ENCODE results near the gene SLC7A6OS. TPM values are rescaled to one million over a fixed set of nuclear protein-coding genes. Genes with fewer than 3 reads are reported as not detected.

The SLC7A6OS gene
- total and polyA plus RNA-seq, 2 experiments from 2014 or later: 16.4 to 17.9 TPM

GRCh38 chr16:68284847-68285246 is 25.9 kb downstream of the SLC7A6OS start (continued):
- TF ChIP-seq EZH2 (IDR thresholded peaks at IDR 0.05; ENCODE audit: low read depth, unreplicated experiment): no peak

- no peaks in the 10 kb centered on the region for H3K4me1 Mint-ChIP-seq
- Histone ChIP-seq H3F3A (replicated peaks; ENCODE audit: low read depth) (peaks cover 5% of the 10 kb centered on the region; the same call in 1 of the 2 replicates), H2AFZ (no peak overlapping the region), H4K20me1 (replicated peaks; ENCODE audit: insufficient read depth) (peaks cover 6% of the 10 kb centered on the region; the same call in 1 of the 2 replicates), H3K9me2 (ENCODE audit: insufficient read depth) (no peaks in the 10 kb centered on the region), H3K36me3 (ENCODE audit: insufficient read depth) (no peaks in the 10 kb centered on the region), H3K27me3 (ENCODE audit: insufficient read depth) (no peaks in the 10 kb centered on the region), H3K79me2 (replicated peaks; ENCODE audit: insufficient read depth) (no peaks in the 10 kb centered on the region), H3K4me2 (no peak overlapping the region), H3K27ac (ENCODE audit: low read depth) (no peak overlapping the region), H3K4me1 (ENCODE audit: insufficient read depth) (no peaks in the 10 kb centered on the region), H3K4me3 (no peak overlapping the region)
- no peaks in the 10 kb centered on the region; the same call in 2 of the 3 replicates for H3K9me3 Mint-ChIP-seq
- DNase-seq (ENCODE audit: low spot score) (no peak), ATAC-seq (no peak)
- no peaks in the 10 kb centered on the region for H3K27me3 Mint-ChIP-seq (ENCODE audit: insufficient read depth, low read depth, poor library complexity)
- no peak overlapping the region; the same call in 1 of the 2 replicates for H3K27ac Mint-ChIP-seq
- H3K4me3 Mint-ChIP-seq: no peak overlapping the region
- H3K36me3 Mint-ChIP-seq (ENCODE audit: low read depth): peaks cover 32% of the 10 kb centered on the region
- no peak for TF ChIP-seq POLR2AphosphoS5 (IDR thresholded peaks at IDR 0.05; ENCODE audit: low read depth)
- TF ChIP-seq EZH2 (IDR thresholded peaks at IDR 0.05; ENCODE audit: low read depth, unreplicated experiment): no peak
- no peak for TF ChIP-seq CTCF (conservative IDR thresholded peaks at IDR 0.05; ENCODE audit: low read depth in 2 of 2)
- no peak for TF ChIP-seq ZNF462 (CRISPR knock-in tag; IDR thresholded peaks at IDR 0.05)
- TF ChIP-seq NANOG (IDR thresholded peaks at IDR 0.05; ENCODE audit: borderline replicate concordance): no peak
- TF ChIP-seq STAT1 (IDR thresholded peaks at IDR 0.05; ENCODE audit: unreplicated experiment): no peak
- no peak for TF ChIP-seq ETS1 (IDR thresholded peaks at IDR 0.05)
- TF ChIP-seq JUNB (IDR thresholded peaks at IDR 0.05; ENCODE audit: unreplicated experiment): no peak
- no peak for TF ChIP-seq EZH2phosphoT487 (IDR thresholded peaks at IDR 0.05; ENCODE audit: unreplicated experiment)
- TF ChIP-seq ZNF331 (CRISPR knock-in tag; IDR thresholded peaks at IDR 0.05; ENCODE audit: low read depth): no peak
- no peak for TF ChIP-seq CREB1 (CRISPR knock-in tag; IDR thresholded peaks at IDR 0.05; ENCODE audit: low read depth)
- TF ChIP-seq REST (IDR thresholded peaks at IDR 0.05; ENCODE audit: unreplicated experiment): no peak
Observed at GRCh38 chr16:68283801-68284598, 26.7 kb downstream of the SLC7A6OS start.
